DMS53 treated with DMSO at 0.1 percent for 48 hours (cell line): ENCODE measurements around the gene SF3B3.
"Not testable (repeated sequence)": the region's sequence is repeated elsewhere in the genome, so short reads cannot be mapped to it uniquely, and the experiment has no call there.

Source experiments
- DNase-seq: peaks from one replicate; lab custom pipeline; 2025; ENCODE audit not compliant: unreplicated experiment; lab: John Stamatoyannopoulos, UW

Gene SF3B3

DNA sequence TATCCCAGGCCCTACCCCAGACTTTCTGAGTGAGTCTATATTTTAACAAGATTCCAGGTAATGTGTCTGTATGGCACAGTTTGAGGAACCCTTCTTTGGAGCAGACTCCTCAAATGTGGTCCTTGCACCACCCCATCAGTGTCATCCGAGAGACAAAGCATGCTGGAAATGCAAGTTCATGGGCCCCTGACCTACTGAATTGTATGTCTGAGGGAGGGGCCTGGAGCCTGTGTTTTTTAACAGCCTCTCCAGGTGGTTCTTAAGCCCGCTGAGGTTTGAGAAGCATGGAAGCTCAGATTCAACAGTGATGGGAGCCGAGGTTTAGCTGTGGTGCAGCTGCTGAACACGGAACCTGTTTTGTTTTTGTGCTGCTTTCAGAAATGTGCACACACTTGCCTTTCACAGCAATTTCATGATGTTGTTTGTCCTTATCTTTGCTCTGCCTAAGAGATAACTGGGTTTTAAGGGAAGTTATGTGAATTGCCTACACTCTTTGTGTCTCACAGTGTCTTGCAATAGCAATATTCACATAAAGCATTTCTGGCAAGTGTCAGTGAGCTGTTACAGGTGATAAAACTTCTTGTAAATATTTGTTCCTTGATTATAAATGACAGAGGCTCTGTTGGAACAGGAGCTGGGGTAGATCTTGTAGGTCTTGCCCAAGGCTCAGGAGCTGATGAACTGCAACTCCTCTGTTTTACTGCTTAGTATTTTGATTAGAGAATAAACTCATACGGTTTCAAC is 90.8 kb downstream of the SF3B3 start:
- no peak for DNase-seq

GRCh38 chr16:70615945-70616344 is 92.3 kb downstream of the SF3B3 start:
- no peak for DNase-seq

- not testable (repeated sequence) for DNase-seq
Measured at GRCh38 chr16:70621864-70622263, 98.2 kb downstream of the SF3B3 start.
